ENCODE measurements around the gene SLC25A19. TPM values are rescaled to one million over a fixed set of nuclear protein-coding genes. Genes with fewer than 3 reads are reported as not detected.

SLC25A19 gene
- total and polyA plus RNA-seq, 2 experiments from 2014 or later = 17.9 to 22.4 TPM

- no peak for TF ChIP-seq POLR2AphosphoS5 (IDR thresholded peaks at IDR 0.05; ENCODE audit: low read depth)
Observed at GRCh38 chr17:75300280-75300679, 11.0 kb upstream of the SLC25A19 start (continued).

GRCh38 chr17:75295201-75296158, 6.2 kb upstream of the SLC25A19 start:
- no peaks in the 10 kb centered on the region for H3K27me3 ChIP-seq (ENCODE audit: insufficient read depth)
- ATAC-seq (no peak), DNase-seq (ENCODE audit: low spot score) (no peak)
- H3K4me1 Mint-ChIP-seq = no peaks in the 10 kb centered on the region
- H3K36me3 ChIP-seq (ENCODE audit: insufficient read depth) = no peaks in the 10 kb centered on the region
- H3K79me2 ChIP-seq (replicated peaks; ENCODE audit: insufficient read depth) = no peaks in the 10 kb centered on the region
- H3K9me2 ChIP-seq (ENCODE audit: insufficient read depth) = no peaks in the 10 kb centered on the region
- H3K4me1 ChIP-seq (ENCODE audit: insufficient read depth) = no peaks in the 10 kb centered on the region
- H3K4me3 Mint-ChIP-seq = no peak overlapping the region
- no peak overlapping the region for H3K27ac Mint-ChIP-seq
- no peaks in the 10 kb centered on the region for H4K20me1 ChIP-seq (replicated peaks; ENCODE audit: insufficient read depth)
- no peak overlapping the region for H3K4me2 ChIP-seq
- H3K36me3 Mint-ChIP-seq (ENCODE audit: low read depth) = no peaks in the 10 kb centered on the region
- H3K9me3 Mint-ChIP-seq = no peaks in the 10 kb centered on the region
- H3F3A ChIP-seq (replicated peaks; ENCODE audit: low read depth) = no peaks in the 10 kb centered on the region
- no peaks in the 10 kb centered on the region for H3K27me3 Mint-ChIP-seq (ENCODE audit: insufficient read depth, low read depth, poor library complexity)
- no peak overlapping the region for H3K27ac ChIP-seq (ENCODE audit: low read depth)
- no peak overlapping the region for H3K4me3 ChIP-seq
- H2AFZ ChIP-seq = no peak overlapping the region
- TF ChIP-seq JUNB (IDR thresholded peaks at IDR 0.05; ENCODE audit: unreplicated experiment) (no peak), POLR2AphosphoS5 (IDR thresholded peaks at IDR 0.05; ENCODE audit: low read depth) (no peak), EZH2phosphoT487 (IDR thresholded peaks at IDR 0.05; ENCODE audit: unreplicated experiment) (no peak), STAT1 (IDR thresholded peaks at IDR 0.05; ENCODE audit: unreplicated experiment) (no peak), NANOG (IDR thresholded peaks at IDR 0.05; ENCODE audit: borderline replicate concordance) (no peak), REST (IDR thresholded peaks at IDR 0.05; ENCODE audit: unreplicated experiment) (no peak), EZH2 (IDR thresholded peaks at IDR 0.05; ENCODE audit: low read depth, unreplicated experiment) (no peak), CREB1 (CRISPR knock-in tag; IDR thresholded peaks at IDR 0.05; ENCODE audit: low read depth) (no peak), ZNF331 (CRISPR knock-in tag; IDR thresholded peaks at IDR 0.05; ENCODE audit: low read depth) (no peak), ZNF462 (CRISPR knock-in tag; IDR thresholded peaks at IDR 0.05) (no peak), ZNF114 (CRISPR knock-in tag; IDR thresholded peaks at IDR 0.05) (no peak), ETS1 (IDR thresholded peaks at IDR 0.05) (no peak)

Measured in GM23338 (cell line).